ENCODE data around the gene CRTC2. TPM values are rescaled to one million over a fixed set of nuclear protein-coding genes. Genes with fewer than 3 reads are reported as not detected.

Gene CRTC2
- total and polyA plus RNA-seq, 2 experiments from 2014 or later, result 10.6 to 20.7 TPM

- peaks cover 6% of the 10 kb centered on the region for H3K27me3 Mint-ChIP-seq (ENCODE audit: insufficient read depth, low read depth, poor library complexity)
- DNase-seq (ENCODE audit: low spot score), result no peak
- no peak for ATAC-seq
- no peak overlapping the region for H3K4me3 Mint-ChIP-seq
- H3K79me2 ChIP-seq (replicated peaks; ENCODE audit: insufficient read depth), result no peaks in the 10 kb centered on the region
- H2AFZ ChIP-seq, result no peak overlapping the region
- peaks cover 4% of the 10 kb centered on the region; the same call in 1 of the 2 replicates for H3K4me1 ChIP-seq (ENCODE audit: insufficient read depth)
- H3K27me3 ChIP-seq (ENCODE audit: insufficient read depth), result no peaks in the 10 kb centered on the region
- H3K27ac ChIP-seq (ENCODE audit: low read depth), result no peak overlapping the region
- no peaks in the 10 kb centered on the region for H3K9me2 ChIP-seq (ENCODE audit: insufficient read depth)
- no peaks in the 10 kb centered on the region for H3K9me3 Mint-ChIP-seq
- H3F3A ChIP-seq (replicated peaks; ENCODE audit: low read depth), result 0 out of 2 replicates have a peak, but pooled peaks cover 6% of the 10 kb centered on the region
- no peak overlapping the region for H3K4me2 ChIP-seq
- H3K36me3 ChIP-seq (ENCODE audit: insufficient read depth), result peaks cover 14% of the 10 kb centered on the region
- no peak overlapping the region for H3K27ac Mint-ChIP-seq
- H3K36me3 Mint-ChIP-seq (ENCODE audit: low read depth), result peaks cover 63% of the 10 kb centered on the region
- no peaks in the 10 kb centered on the region for H3K4me1 Mint-ChIP-seq
- no peak for TF ChIP-seq POLR2AphosphoS5 (IDR thresholded peaks at IDR 0.05; ENCODE audit: low read depth)
- TF ChIP-seq, protein P1, sequence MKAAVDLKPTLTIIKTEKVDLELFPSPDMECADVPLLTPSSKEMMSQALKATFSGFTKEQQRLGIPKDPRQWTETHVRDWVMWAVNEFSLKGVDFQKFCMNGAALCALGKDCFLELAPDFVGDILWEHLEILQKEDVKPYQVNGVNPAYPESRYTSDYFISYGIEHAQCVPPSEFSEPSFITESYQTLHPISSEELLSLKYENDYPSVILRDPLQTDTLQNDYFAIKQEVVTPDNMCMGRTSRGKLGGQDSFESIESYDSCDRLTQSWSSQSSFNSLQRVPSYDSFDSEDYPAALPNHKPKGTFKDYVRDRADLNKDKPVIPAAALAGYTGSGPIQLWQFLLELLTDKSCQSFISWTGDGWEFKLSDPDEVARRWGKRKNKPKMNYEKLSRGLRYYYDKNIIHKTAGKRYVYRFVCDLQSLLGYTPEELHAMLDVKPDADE (IDR thresholded peaks at IDR 0.05), result no peak
- no peak for TF ChIP-seq JUNB (IDR thresholded peaks at IDR 0.05; ENCODE audit: unreplicated experiment)
- no peak for TF ChIP-seq EZH2 (IDR thresholded peaks at IDR 0.05; ENCODE audit: low read depth, unreplicated experiment)
- TF ChIP-seq ZNF331 (CRISPR knock-in tag; IDR thresholded peaks at IDR 0.05; ENCODE audit: low read depth), result no peak
- TF ChIP-seq, protein P2, sequence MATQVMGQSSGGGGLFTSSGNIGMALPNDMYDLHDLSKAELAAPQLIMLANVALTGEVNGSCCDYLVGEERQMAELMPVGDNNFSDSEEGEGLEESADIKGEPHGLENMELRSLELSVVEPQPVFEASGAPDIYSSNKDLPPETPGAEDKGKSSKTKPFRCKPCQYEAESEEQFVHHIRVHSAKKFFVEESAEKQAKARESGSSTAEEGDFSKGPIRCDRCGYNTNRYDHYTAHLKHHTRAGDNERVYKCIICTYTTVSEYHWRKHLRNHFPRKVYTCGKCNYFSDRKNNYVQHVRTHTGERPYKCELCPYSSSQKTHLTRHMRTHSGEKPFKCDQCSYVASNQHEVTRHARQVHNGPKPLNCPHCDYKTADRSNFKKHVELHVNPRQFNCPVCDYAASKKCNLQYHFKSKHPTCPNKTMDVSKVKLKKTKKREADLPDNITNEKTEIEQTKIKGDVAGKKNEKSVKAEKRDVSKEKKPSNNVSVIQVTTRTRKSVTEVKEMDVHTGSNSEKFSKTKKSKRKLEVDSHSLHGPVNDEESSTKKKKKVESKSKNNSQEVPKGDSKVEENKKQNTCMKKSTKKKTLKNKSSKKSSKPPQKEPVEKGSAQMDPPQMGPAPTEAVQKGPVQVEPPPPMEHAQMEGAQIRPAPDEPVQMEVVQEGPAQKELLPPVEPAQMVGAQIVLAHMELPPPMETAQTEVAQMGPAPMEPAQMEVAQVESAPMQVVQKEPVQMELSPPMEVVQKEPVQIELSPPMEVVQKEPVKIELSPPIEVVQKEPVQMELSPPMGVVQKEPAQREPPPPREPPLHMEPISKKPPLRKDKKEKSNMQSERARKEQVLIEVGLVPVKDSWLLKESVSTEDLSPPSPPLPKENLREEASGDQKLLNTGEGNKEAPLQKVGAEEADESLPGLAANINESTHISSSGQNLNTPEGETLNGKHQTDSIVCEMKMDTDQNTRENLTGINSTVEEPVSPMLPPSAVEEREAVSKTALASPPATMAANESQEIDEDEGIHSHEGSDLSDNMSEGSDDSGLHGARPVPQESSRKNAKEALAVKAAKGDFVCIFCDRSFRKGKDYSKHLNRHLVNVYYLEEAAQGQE (IDR thresholded peaks at IDR 0.05; ENCODE audit: unreplicated experiment), result no peak
- no peak for TF ChIP-seq CREB1 (CRISPR knock-in tag; IDR thresholded peaks at IDR 0.05; ENCODE audit: low read depth)
- H4K20me1 ChIP-seq (replicated peaks; ENCODE audit: insufficient read depth), result no peaks in the 10 kb centered on the region; the same call in 1 of the 2 replicates
- no peak overlapping the region for H3K4me3 ChIP-seq
Measured at GRCh38 chr1:153932156-153933131, 26.0 kb downstream of the CRTC2 start.
